MM.1S (cell line): ENCODE measurements around the gene SLC37A1.

Experiments
- DNase-seq: peaks from one replicate; pipeline ENCODE4 v3.0.0-alpha.2; 2015
- H2AFZ ChIP-seq: fragments of 300-600 bp; sonication (generic); 2 replicates; pipeline ENCODE4 v1.6.0; 2016; ENCODE audit warnings: antibody characterized with exemption, low read length
- H3F3A ChIP-seq: fragments of 300-600 bp; sonication (generic); 2 replicates; pipeline ENCODE4 v1.6.1; 2016; ENCODE audit warnings: mild to moderate bottlenecking, antibody characterized with exemption, low read length, moderate library complexity, mixed read lengths; ENCODE audit not compliant: insufficient read depth
- H3K27ac ChIP-seq: fragments of 300-600 bp; sonication (generic); 2 replicates; pipeline ENCODE4 v1.5.1; 2016; ENCODE audit warnings: mild to moderate bottlenecking, low read length
- H3K27me3 ChIP-seq: fragments of 300-600 bp; sonication (generic); replicated peaks from 2 replicates; pipeline ENCODE4 v1.6.0; 2016; ENCODE audit warnings: low read length; ENCODE audit not compliant: insufficient read depth
- H3K36me3 ChIP-seq: fragments of 300-600 bp; sonication (generic); replicated peaks from 2 replicates; pipeline ENCODE4 v1.6.1; 2016; ENCODE audit warnings: mild to moderate bottlenecking, low read length, mixed read lengths; ENCODE audit not compliant: insufficient read depth
- H3K4me1 ChIP-seq: fragments of 300-600 bp; sonication (generic); 2 replicates; pipeline ENCODE4 v1.6.1; 2016; ENCODE audit warnings: low read length, mixed read lengths
- H3K4me2 ChIP-seq: fragments of 300-600 bp; sonication (generic); 2 replicates; pipeline ENCODE4 v1.6.0; 2016; ENCODE audit warnings: low read depth, low read length
- H3K4me3 ChIP-seq: fragments of 300-600 bp; sonication (generic); 2 replicates; pipeline ENCODE4 v1.5.1; 2016; ENCODE audit warnings: low read length, mixed read lengths
- H3K79me2 ChIP-seq: fragments of 300-600 bp; sonication (generic); 2 replicates; pipeline ENCODE4 v1.6.1; 2016; ENCODE audit warnings: mixed run types, low read length, mixed read lengths
- H3K9ac ChIP-seq: fragments of 300-600 bp; sonication (generic); 2 replicates; pipeline ENCODE4 v1.6.1; 2016; ENCODE audit warnings: low read length, mixed read lengths
- H3K9me2 ChIP-seq: fragments of 300-600 bp; sonication (generic); replicated peaks from 2 replicates; pipeline ENCODE4 v1.6.1; 2016; ENCODE audit warnings: mild to moderate bottlenecking, low read length, mixed read lengths; ENCODE audit not compliant: insufficient read depth
- H3K9me3 ChIP-seq: fragments of 300-600 bp; sonication (generic); replicated peaks from 2 replicates; pipeline ENCODE4 v1.6.1; 2016; ENCODE audit warnings: mild to moderate bottlenecking, low read length, mixed read lengths; ENCODE audit not compliant: insufficient read depth
- H4K20me1 ChIP-seq: fragments of 300-600 bp; sonication (generic); 2 replicates; pipeline ENCODE4 v1.6.1; 2016; ENCODE audit warnings: mild to moderate bottlenecking, low read length, moderate library complexity, mixed read lengths; ENCODE audit not compliant: insufficient read depth
- CTCF ChIP-seq: fragments of 300-600 bp; sonication (generic); IDR thresholded peaks from 2 replicates; pipeline ENCODE4 v1.5.1; 2016; ENCODE audit warnings: antibody characterized with exemption, low read length, mixed read lengths
- EZH2 ChIP-seq: fragments of 300-600 bp; sonication (generic); optimal IDR thresholded peaks from 2 replicates; pipeline ENCODE3; 2017; ENCODE audit warnings: low read depth, mild to moderate bottlenecking, antibody characterized with exemption, low read length, mixed read lengths
- EZH2phosphoT487 ChIP-seq: fragments of 300-600 bp; sonication (generic); IDR thresholded peaks from 2 replicates; pipeline ENCODE4 v1.6.1; 2018; ENCODE audit warnings: antibody characterized with exemption, low read length

SLC37A1 gene

GRCh38 chr21:42583477-42584295, 70.0 kb downstream of the SLC37A1 start:
- no peaks in the 10 kb centered on the region for H3K9me3 ChIP-seq

GRCh38 chr21:42584296-42584641, 70.6 kb downstream of the SLC37A1 start:
- H4K20me1 ChIP-seq = no peaks in the 10 kb centered on the region
- TF ChIP-seq EZH2 (no peak), CTCF (no peak), EZH2phosphoT487 (no peak)
- H3K9me2 ChIP-seq = no peaks in the 10 kb centered on the region
- no peak overlapping the region for H3K27ac ChIP-seq
- no peak overlapping the region for H3K4me3 ChIP-seq
- no peak overlapping the region for H3K9ac ChIP-seq
- no peaks in the 10 kb centered on the region for H3K9me3 ChIP-seq
- H3F3A ChIP-seq = no peaks in the 10 kb centered on the region
- no peak for DNase-seq
- no peaks in the 10 kb centered on the region for H3K36me3 ChIP-seq
- H3K4me2 ChIP-seq = no peak overlapping the region
- no peak overlapping the region for H2AFZ ChIP-seq
- H3K4me1 ChIP-seq = no peaks in the 10 kb centered on the region
- no peaks in the 10 kb centered on the region for H3K79me2 ChIP-seq
- H3K27me3 ChIP-seq = peaks cover 71% of the 10 kb centered on the region

More at GRCh38 chr21:42583477-42584295, 70.0 kb downstream of the SLC37A1 start:
- no peaks in the 10 kb centered on the region for H4K20me1 ChIP-seq
- H3K27me3 ChIP-seq = peaks cover 77% of the 10 kb centered on the region
- H3K4me3 ChIP-seq = no peak overlapping the region
- H3F3A ChIP-seq = no peaks in the 10 kb centered on the region
- no peaks in the 10 kb centered on the region for H3K4me1 ChIP-seq
- no peak overlapping the region for H3K4me2 ChIP-seq
- H2AFZ ChIP-seq = no peak overlapping the region
- TF ChIP-seq EZH2 (no peak), CTCF (no peak), EZH2phosphoT487 (no peak)
- H3K79me2 ChIP-seq = no peaks in the 10 kb centered on the region
- H3K9ac ChIP-seq = no peak overlapping the region
- no peaks in the 10 kb centered on the region for H3K36me3 ChIP-seq
- no peak overlapping the region for H3K27ac ChIP-seq
- no peak for DNase-seq
- no peaks in the 10 kb centered on the region for H3K9me2 ChIP-seq

- Histone ChIP-seq H3K9me3 (no peaks in the 10 kb centered on the region), H3K4me2 (no peak overlapping the region), H3K36me3 (no peaks in the 10 kb centered on the region), H3K4me3 (no peak overlapping the region), H4K20me1 (no peaks in the 10 kb centered on the region), H3K27ac (no peak overlapping the region), H3K79me2 (no peaks in the 10 kb centered on the region), H3K9ac (no peak overlapping the region), H3K4me1 (no peaks in the 10 kb centered on the region), H2AFZ (no peak overlapping the region), H3K27me3 (peaks cover 59% of the 10 kb centered on the region), H3F3A (no peaks in the 10 kb centered on the region), H3K9me2 (no peaks in the 10 kb centered on the region)
- no peak for DNase-seq
- no peak for TF ChIP-seq EZH2phosphoT487
- TF ChIP-seq EZH2 = no peak
- no peak for TF ChIP-seq CTCF
Observed at GRCh38 chr21:42585881-42586280, 72.2 kb downstream of the SLC37A1 start.
